ENCODE measurements around the gene ZNF777. TPM values are rescaled to one million over a fixed set of nuclear protein-coding genes. Genes with fewer than 3 reads are reported as not detected.

Gene ZNF777
- total and polyA plus RNA-seq, 2 of the 4 experiments (the other 2 are of a cell fraction) = 3.2 to 6.5 TPM

DNA sequence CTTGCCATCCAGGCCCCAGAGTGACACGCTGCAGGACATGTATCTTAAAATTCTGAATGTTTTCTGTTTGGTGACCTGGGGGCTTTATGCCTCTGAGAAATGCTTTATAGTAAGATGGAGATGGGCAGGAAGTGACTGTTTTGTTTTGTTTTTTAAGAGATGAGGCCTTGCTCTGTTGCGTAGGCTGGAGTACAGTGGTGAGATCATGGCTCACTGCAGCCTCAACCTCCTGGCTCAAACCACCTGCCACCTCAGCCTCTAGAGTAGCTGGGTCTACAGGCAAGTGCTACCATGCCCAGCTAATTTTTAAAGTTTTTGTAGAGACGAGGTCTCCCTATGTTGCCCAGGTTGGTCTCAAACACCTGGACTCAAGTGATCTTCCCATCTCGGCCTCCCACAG, 20.6 kb downstream of the ZNF777 start:
- dilution Hi-C loops (cut with HindIII; ENCODE audit: low sequenced_read_pairs, unreplicated experiment) = no loop called here
- no peak overlapping the region for H2BK120ac ChIP-seq (ENCODE audit: low read depth, low read length)
- POLR2A ChIA-PET (ENCODE audit: unreplicated experiment) = no interaction called here
- CTCF ChIA-PET = interaction anchor here (1.1 to 1.3 kb wide), 2 partner anchors 17 to 40 kb away, joined by 3 read pairs; no protein-coding TSS in a partner anchor
- H3K4ac ChIP-seq (ENCODE audit: low read depth, low read length) = no peak overlapping the region
- intact Hi-C loops (cut with micrococcal nuclease) = no loop called here
- H3K4me2 ChIP-seq (ENCODE audit: low read depth, low read length) = no peak overlapping the region
- WGBS, 2 experiments (ENCODE audit: extremely low coverage in 2 of 2, insufficient read length in 1 of 2) = no CpG with 5 or more reads among the region's 4 CpGs
- no peak overlapping the region for H4K8ac ChIP-seq (ENCODE audit: low read depth in 2 of 2, low read length in 2 of 2)
- no peak overlapping the region for H2AK5ac ChIP-seq (ENCODE audit: low read depth, low read length)
- peaks cover 20% of the 10 kb centered on the region for H3K36me3 ChIP-seq (ENCODE audit: control insufficient read depth, insufficient read depth, low read length)
- H3K79me1 ChIP-seq (ENCODE audit: low read depth in 1 of 2, low read length in 2 of 2) = peaks cover 0 to 23% of the 10 kb centered on the region in 2 experiments; a peak in 2 of 4 replicates
- H4K20me1 ChIP-seq (ENCODE audit: insufficient read depth, low read length) = no peaks in the 10 kb centered on the region
- H4K91ac ChIP-seq (ENCODE audit: insufficient read depth, low read depth, low read length) = no peak overlapping the region
- H3K56ac ChIP-seq (ENCODE audit: extremely low read depth, insufficient read depth, low read length) = no peak overlapping the region
- no peaks in the 10 kb centered on the region for H3K9me3 ChIP-seq (ENCODE audit: control insufficient read depth, insufficient read depth, low read length)
- H3K27me3 ChIP-seq (ENCODE audit: control insufficient read depth, insufficient read depth, low read length) = no peaks in the 10 kb centered on the region
- H2AFZ ChIP-seq (replicated peaks; ENCODE audit: low read length, poor library complexity) = no peak overlapping the region
- H3K9ac ChIP-seq (ENCODE audit: low read depth, low read length) = no peak overlapping the region
- H4K5ac ChIP-seq (ENCODE audit: low read depth, low read length) = no peak overlapping the region
- in situ Hi-C loops (cut with MboI; ENCODE audit: low sequenced_read_pairs) = no loop called here
- H3K27ac ChIP-seq (ENCODE audit: insufficient read depth, low read length) = no peak overlapping the region
- no peak overlapping the region for H2BK20ac ChIP-seq (ENCODE audit: low read depth, low read length)
- peaks cover 6% of the 10 kb centered on the region for H3K9me1 ChIP-seq (ENCODE audit: insufficient read depth, low read length)
- TF ChIP-seq MXI1 (IDR thresholded peaks at IDR 0.05; ENCODE audit: borderline replicate concordance, low read depth, low read length) (no peak), NFE2L2 (IDR thresholded peaks at IDR 0.05; ENCODE audit: low read depth, low read length) (no peak), MAFK (IDR thresholded peaks at IDR 0.05; ENCODE audit: low read depth, low read length) (no peak)
- H3K4me1 ChIP-seq (ENCODE audit: control insufficient read depth, insufficient read depth, low read length) = no peaks in the 10 kb centered on the region
- BruUV-seq (replicated peaks) = no TSS peak
- no peak overlapping the region for H3K4me3 ChIP-seq (ENCODE audit: insufficient read depth, low read depth, low read length)
- H3K18ac ChIP-seq (ENCODE audit: low read depth, low read length) = no peak overlapping the region
- H2AK9ac ChIP-seq (replicated peaks; ENCODE audit: low read depth, low read length, poor library complexity) = no peak overlapping the region
- H3K23ac ChIP-seq (ENCODE audit: low read depth, low read length) = no peak overlapping the region
- ATAC-seq (ENCODE audit: low read depth) = no peak
- H3K14ac ChIP-seq (replicated peaks; ENCODE audit: low read depth, low read length) = no peak overlapping the region
- no peak overlapping the region for H2BK5ac ChIP-seq (ENCODE audit: low read depth, low read length, poor library complexity, severe bottlenecking)
- H2BK15ac ChIP-seq (ENCODE audit: low read depth, low read length) = no peak overlapping the region
- peak; percentile 14 for DNase-seq

Measured in IMR-90 (cell line).